CD4-positive, CD25-positive, alpha-beta regulatory T cell (primary cell): ENCODE results near the gene KLF1. TPM values are rescaled to one million over a fixed set of nuclear protein-coding genes. Genes with fewer than 3 reads are reported as not detected.
"Not testable (repeated sequence)": the region's sequence is repeated elsewhere in the genome, so short reads cannot be mapped to it uniquely, and the experiment has no call there.

ENCODE experiments used
- ATAC-seq, 2 donors: fragments of 150-1000 bp; cut with Tn5 transposase; one replicate each; pipeline ENCODE4 v1.10.0; 2021; ENCODE audit warnings: low read depth in 2 of 2, moderate number of reproducible peaks in 2 of 2, moderate library complexity in 1 of 2
- DNase-seq, 3 donors: peaks; one replicate each; pipeline versions ENCODE4 v3.0.0 to v3.0.0-alpha.2; 2012 to 2022; ENCODE audit warnings: mixed read lengths in 1 of 3
- H3K27ac ChIP-seq: one replicate; pipeline ENCODE4 v1.7.0; 2013; ENCODE audit warnings: mild to moderate bottlenecking, low read length; ENCODE audit not compliant: insufficient read depth, poor library complexity, severe bottlenecking
- H3K27me3 ChIP-seq: one replicate; pipeline ENCODE4 v1.7.0; 2013; ENCODE audit warnings: low read length; ENCODE audit not compliant: control insufficient read depth, insufficient read depth
- H3K36me3 ChIP-seq: one replicate; pipeline ENCODE4 v1.7.0; 2013; ENCODE audit warnings: mild to moderate bottlenecking, low read length, moderate library complexity; ENCODE audit not compliant: control insufficient read depth, insufficient read depth
- H3K4me1 ChIP-seq: 2 replicates; pipeline ENCODE4 v1.7.0; 2013; ENCODE audit warnings: mild to moderate bottlenecking, low read length; ENCODE audit not compliant: insufficient read depth, control insufficient read depth, poor library complexity, severe bottlenecking
- H3K4me3 ChIP-seq: one replicate; pipeline ENCODE4 v1.7.0; 2013; ENCODE audit warnings: low read depth, mild to moderate bottlenecking, low read length, moderate library complexity
- H3K9me3 ChIP-seq, 2 experiments: 1 replicate in 1 of 2; 2 replicates in 1 of 2; pipeline ENCODE4 v1.7.0; 2013; ENCODE audit warnings: low read length in 2 of 2, mild to moderate bottlenecking in 1 of 2, moderate library complexity in 1 of 2; ENCODE audit not compliant: control insufficient read depth in 2 of 2
- H3K27ac Mint-ChIP-seq, 3 donors: one replicate each; pipeline ENCODE4 v1.8.0; 2020 to 2022; ENCODE audit warnings: mild to moderate bottlenecking in 3 of 3, mixed read lengths in 3 of 3, moderate library complexity in 2 of 3
- H3K27me3 Mint-ChIP-seq: one replicate; pipeline ENCODE4 v1.8.0; 2022; ENCODE audit warnings: mild to moderate bottlenecking, mixed read lengths
- H3K36me3 Mint-ChIP-seq: one replicate; pipeline ENCODE4 v1.8.0; 2020; ENCODE audit warnings: mixed read lengths
- H3K4me1 Mint-ChIP-seq, 4 donors: one replicate each; pipeline ENCODE4 v1.8.0; 2020 to 2022; ENCODE audit warnings: mixed read lengths in 4 of 4, mild to moderate bottlenecking in 1 of 4
- H3K4me3 Mint-ChIP-seq, 4 donors: one replicate each; pipeline ENCODE4 v1.8.0; 2020 to 2022; ENCODE audit warnings: mild to moderate bottlenecking in 4 of 4, mixed read lengths in 4 of 4, moderate library complexity in 3 of 4
- H3K9me3 Mint-ChIP-seq, 7 donors: one replicate each; pipeline ENCODE4 v1.8.0; 2020 to 2022; ENCODE audit warnings: mixed read lengths in 7 of 7, mild to moderate bottlenecking in 3 of 7, moderate library complexity in 2 of 7
- polyA plus RNA-seq, 4 donors: library from polyadenylated mRNA; unstranded; fragments of 300-500 nt; fragmentation: Illumina TruSeq; gene quantifications; one replicate each; pipeline ENCODE4 v1.2.3, GENCODE V29; 2021
- total RNA-seq: library from RNA; stranded (reverse); gene quantifications from one replicate; pipeline ENCODE4 v1.2.3, GENCODE V29; 2022

KLF1 gene
- total and polyA plus RNA-seq, 5 donors from 2014 or later: 0.23 TPM; not detected in 4

DNA sequence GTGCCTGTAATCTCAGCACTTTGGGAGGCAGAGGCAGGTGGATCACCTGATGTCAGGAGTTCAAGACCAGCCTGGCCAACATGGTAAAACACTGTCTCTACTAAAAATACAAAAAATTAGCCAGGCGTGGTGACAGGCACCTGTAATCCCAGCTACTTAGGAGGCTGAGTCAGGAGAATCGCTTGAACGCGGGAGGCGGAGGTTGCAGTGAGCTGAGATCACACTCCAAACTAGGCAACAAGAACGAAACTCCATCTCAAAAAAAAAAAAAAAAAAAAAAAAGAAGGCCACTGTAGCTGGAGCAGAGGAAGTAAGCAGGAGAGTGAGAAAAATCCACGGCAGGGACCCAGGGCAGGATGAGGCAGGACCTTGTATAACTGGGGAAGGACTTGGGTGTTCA is 40.4 kb downstream of the KLF1 start:
- H3K9me3 Mint-ChIP-seq, H3K4me3 ChIP-seq, H3K4me3 Mint-ChIP-seq, DNase-seq, H3K27ac Mint-ChIP-seq, H3K36me3 Mint-ChIP-seq, H3K36me3 ChIP-seq, H3K9me3 ChIP-seq, ATAC-seq, H3K27ac ChIP-seq, H3K4me1 ChIP-seq: not testable (repeated sequence)
- H3K27me3 Mint-ChIP-seq: peaks cover 43% of the 10 kb centered on the region
- peaks cover 14% of the 10 kb centered on the region for H3K27me3 ChIP-seq
- peaks cover 0 to 14% (median 3%) of the 10 kb centered on the region in 4 donors for H3K4me1 Mint-ChIP-seq

DNA sequence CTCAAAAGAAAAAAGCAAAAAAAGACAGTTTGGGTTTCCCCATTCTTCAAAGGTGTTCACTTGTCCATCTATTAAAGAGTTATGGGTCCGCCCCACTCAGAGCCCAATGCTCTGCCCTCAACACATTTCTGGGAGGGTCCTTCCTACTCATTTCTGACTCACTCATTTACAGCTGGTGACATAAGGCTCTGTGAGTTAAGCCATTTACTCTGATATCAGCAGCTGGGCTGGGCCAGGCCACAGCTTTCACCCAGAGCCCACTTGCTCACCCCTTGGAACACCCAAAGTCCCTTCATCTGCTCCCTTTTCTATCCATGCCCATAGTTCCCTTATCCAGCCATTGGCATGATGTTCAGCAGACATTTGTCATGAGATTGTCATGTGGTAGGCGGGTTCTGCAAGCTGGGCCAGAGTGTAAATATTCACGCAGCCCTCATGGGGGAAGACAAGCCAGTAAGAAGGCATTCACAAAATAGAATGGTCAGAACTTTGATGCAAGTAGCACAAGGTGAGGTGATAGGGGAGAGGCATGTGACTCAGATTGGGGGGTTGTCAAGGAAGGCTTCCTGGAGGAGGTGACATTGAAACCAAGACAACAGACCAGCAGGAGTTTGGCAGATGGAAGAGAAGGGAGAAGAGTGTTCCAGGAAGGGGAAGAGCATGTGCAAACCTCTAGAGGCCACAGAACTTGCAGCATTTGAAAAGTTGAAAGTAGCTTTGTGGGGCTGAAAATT is 42.8 kb downstream of the KLF1 start:
- Histone ChIP-seq H3K36me3 (no peaks in the 10 kb centered on the region), H3K4me1 (peaks cover 25% of the 10 kb centered on the region), H3K4me3 (no peak overlapping the region), H3K27me3 (peaks cover 23% of the 10 kb centered on the region), H3K9me3 (no peaks in the 10 kb centered on the region), H3K27ac (no peak overlapping the region)
- Mint-ChIP-seq H3K4me3 (no peak overlapping the region), H3K36me3 (no peaks in the 10 kb centered on the region), H3K9me3 (peaks cover 0 to 4% (median 0%) of the 10 kb centered on the region in 7 donors), H3K4me1 (peaks cover 0 to 36% (median 15%) of the 10 kb centered on the region in 4 donors), H3K27me3 (peaks cover 61% of the 10 kb centered on the region), H3K27ac (no peak overlapping the region)
- DNase-seq: no peak
- no peak for ATAC-seq

DNA sequence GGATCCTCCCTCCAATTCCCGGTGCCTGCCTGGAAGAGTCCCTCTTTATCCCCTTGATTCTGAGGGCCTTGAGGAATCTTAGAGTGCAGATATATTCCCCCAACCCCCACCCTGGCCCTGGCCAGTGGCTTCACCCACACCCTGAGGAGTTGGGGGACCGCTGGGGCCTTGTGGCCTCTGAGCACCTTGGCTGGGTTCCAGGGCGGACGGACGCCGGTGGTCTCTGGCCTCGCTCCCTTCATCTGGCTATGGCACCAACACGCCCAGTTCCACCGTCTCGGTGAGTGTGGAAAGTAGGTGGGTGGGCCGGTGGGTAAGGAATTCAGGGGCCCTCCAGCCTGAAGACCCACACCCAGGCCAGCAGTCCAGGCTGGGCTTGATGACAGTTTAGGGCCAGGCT is 43.7 kb downstream of the KLF1 start:
- Histone ChIP-seq H3K27me3 (peaks cover 24% of the 10 kb centered on the region), H3K27ac (no peak overlapping the region), H3K9me3 (no peaks in the 10 kb centered on the region), H3K4me1 (peaks cover 33% of the 10 kb centered on the region), H3K4me3 (no peak overlapping the region), H3K36me3 (no peaks in the 10 kb centered on the region)
- ATAC-seq (no peak), DNase-seq (no peak)
- no peaks in the 10 kb centered on the region for H3K36me3 Mint-ChIP-seq
- peaks cover 0 to 4% (median 0%) of the 10 kb centered on the region in 7 donors for H3K9me3 Mint-ChIP-seq
- H3K4me3 Mint-ChIP-seq: no peak overlapping the region
- H3K27me3 Mint-ChIP-seq: peaks cover 68% of the 10 kb centered on the region
- no peak overlapping the region for H3K27ac Mint-ChIP-seq
- peaks cover 0 to 41% (median 18%) of the 10 kb centered on the region in 4 donors for H3K4me1 Mint-ChIP-seq

- Histone ChIP-seq H3K36me3 (no peaks in the 10 kb centered on the region), H3K4me3 (no peak overlapping the region), H3K4me1 (peaks cover 34% of the 10 kb centered on the region), H3K27me3 (peaks cover 26% of the 10 kb centered on the region), H3K9me3 (no peaks in the 10 kb centered on the region), H3K27ac (no peak overlapping the region)
- H3K27me3 Mint-ChIP-seq: peaks cover 69% of the 10 kb centered on the region
- H3K4me1 Mint-ChIP-seq: peaks cover 0 to 40% (median 20%) of the 10 kb centered on the region in 4 donors
- no peak overlapping the region for H3K4me3 Mint-ChIP-seq
- ATAC-seq: no peak
- peaks cover 0 to 6% (median 0%) of the 10 kb centered on the region in 7 donors for H3K9me3 Mint-ChIP-seq
- H3K36me3 Mint-ChIP-seq: no peaks in the 10 kb centered on the region
- no peak for DNase-seq
- H3K27ac Mint-ChIP-seq: no peak overlapping the region
Measured at GRCh38 chr19:12842511-12842910, 44.5 kb downstream of the KLF1 start.

GRCh38 chr19:12841094-12841493 is 45.9 kb downstream of the KLF1 start:
- H3K27ac ChIP-seq: no peak overlapping the region
- H3K36me3 ChIP-seq: no peaks in the 10 kb centered on the region
- H3K27me3 ChIP-seq: peaks cover 30% of the 10 kb centered on the region
- Mint-ChIP-seq H3K9me3 (peaks cover 0 to 9% (median 0%) of the 10 kb centered on the region in 7 donors), H3K27me3 (peaks cover 79% of the 10 kb centered on the region), H3K4me1 (peaks cover 0 to 42% (median 22%) of the 10 kb centered on the region in 4 donors), H3K27ac (no peak overlapping the region), H3K4me3 (peak overlapping the region in 2 of 4 donors; percentile 32 to 56), H3K36me3 (no peaks in the 10 kb centered on the region)
- no peak for ATAC-seq
- no peak overlapping the region for H3K4me3 ChIP-seq
- no peak for DNase-seq
- H3K9me3 ChIP-seq: no peaks in the 10 kb centered on the region
- peaks cover 30% of the 10 kb centered on the region for H3K4me1 ChIP-seq

DNA sequence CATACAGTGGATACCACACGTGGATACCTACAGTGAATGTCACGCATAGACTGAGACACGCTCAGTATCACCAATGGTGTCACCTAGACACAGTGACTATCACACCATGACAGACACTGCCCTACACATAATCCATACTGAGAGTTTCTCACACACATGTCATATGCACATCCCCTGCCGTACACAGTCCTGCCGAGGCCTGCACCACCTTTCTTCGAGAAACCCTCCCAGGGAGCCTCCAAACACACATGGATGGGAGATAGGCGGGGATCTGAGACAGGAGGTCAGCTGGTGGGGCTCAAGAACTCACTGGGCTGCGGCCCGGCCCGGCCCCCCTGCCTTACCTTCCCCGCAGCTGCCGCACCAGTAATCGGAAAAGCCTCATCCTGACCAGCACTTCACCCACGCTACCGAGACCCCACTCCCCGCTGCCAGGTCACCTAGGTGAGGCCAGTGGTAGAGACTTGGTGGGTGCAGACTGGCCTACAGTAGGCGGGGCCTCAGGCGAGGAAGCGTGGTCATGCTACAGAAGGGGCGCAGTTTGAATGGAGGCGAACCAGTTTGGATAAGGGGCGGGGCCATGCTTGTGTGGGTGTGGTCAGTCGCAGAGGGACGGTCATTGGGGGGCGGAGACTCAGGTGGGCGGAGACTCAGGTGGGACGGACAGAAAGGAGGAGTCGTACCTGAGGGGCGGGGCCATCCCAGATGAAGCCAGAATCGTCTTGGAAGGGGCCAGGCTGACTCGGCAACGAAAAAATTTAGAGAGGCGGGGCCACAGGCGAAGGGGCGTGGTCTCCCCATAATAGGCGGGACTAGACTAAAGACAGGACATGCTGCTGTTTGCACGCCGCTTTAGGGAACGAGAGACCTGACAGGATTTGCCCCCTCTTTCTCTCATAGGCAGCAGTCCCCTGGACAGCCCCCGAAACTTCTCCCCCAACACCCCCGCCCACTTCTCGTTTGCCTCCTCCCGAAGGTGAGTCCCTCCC is 46.6 kb downstream of the KLF1 start:
- Histone ChIP-seq H3K9me3 (no peaks in the 10 kb centered on the region), H3K27ac (no peak overlapping the region), H3K4me3 (no peak overlapping the region), H3K36me3 (no peaks in the 10 kb centered on the region), H3K27me3 (peaks cover 30% of the 10 kb centered on the region), H3K4me1 (peaks cover 30% of the 10 kb centered on the region)
- Mint-ChIP-seq H3K9me3 (peaks cover 0 to 9% (median 0%) of the 10 kb centered on the region in 7 donors), H3K27me3 (peaks cover 84% of the 10 kb centered on the region), H3K27ac (no peak overlapping the region), H3K4me1 (peaks cover 0 to 45% (median 22%) of the 10 kb centered on the region in 4 donors), H3K36me3 (no peaks in the 10 kb centered on the region), H3K4me3 (peak overlapping the region in 2 of 4 donors; percentile 29 to 35)
- DNase-seq (peak in 2 of 3 donors; percentile 18 to 48), ATAC-seq (no peak)

- no peaks in the 10 kb centered on the region for H3K36me3 ChIP-seq
- Mint-ChIP-seq H3K9me3 (peaks cover 0 to 9% (median 0%) of the 10 kb centered on the region in 7 donors), H3K27ac (no peak overlapping the region), H3K36me3 (no peaks in the 10 kb centered on the region), H3K4me3 (peak overlapping the region; percentile 44 to 73 (median 67)), H3K4me1 (peaks cover 0 to 53% (median 24%) of the 10 kb centered on the region in 4 donors), H3K27me3 (peaks cover 86% of the 10 kb centered on the region)
- DNase-seq: peak in 2 of 3 donors; percentile 38 to 63
- no peak overlapping the region for H3K4me3 ChIP-seq
- peaks cover 38% of the 10 kb centered on the region for H3K27me3 ChIP-seq
- peak; percentile 44 to 47 for ATAC-seq
- H3K4me1 ChIP-seq: peaks cover 35% of the 10 kb centered on the region
- no peaks in the 10 kb centered on the region for H3K9me3 ChIP-seq
- H3K27ac ChIP-seq: no peak overlapping the region
Measured at GRCh38 chr19:12838886-12839756, 47.9 kb downstream of the KLF1 start.
